Measurements from ENCODE around the gene ACVR1. TPM values are rescaled to one million over a fixed set of nuclear protein-coding genes. Genes with fewer than 3 reads are reported as not detected.

ACVR1 gene
- total and polyA plus RNA-seq, 2 of the 13 experiments (the other 11 are each of a cell fraction or from before 2014, with no cell fraction given) = 2.3 to 5.4 TPM

DNA sequence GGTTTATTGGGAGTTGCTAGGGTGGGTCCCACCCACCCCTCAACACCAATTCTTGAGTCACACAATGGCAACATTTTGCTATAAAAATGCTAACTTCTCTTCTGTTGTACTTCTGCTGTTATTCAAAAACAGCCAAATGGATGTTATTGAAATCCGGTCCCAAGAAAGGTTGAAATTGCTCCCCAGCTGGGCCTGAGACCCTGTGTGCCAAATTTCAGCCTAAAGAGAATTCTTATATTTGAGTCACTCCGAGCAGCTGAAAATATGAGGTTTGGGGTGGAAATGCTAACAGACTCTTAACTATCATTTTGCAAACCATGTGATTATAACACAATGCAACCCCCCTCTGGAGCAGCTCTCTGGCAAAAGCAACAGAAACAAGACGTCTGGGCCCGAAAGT is 27.0 kb upstream of the ACVR1 start (continued):
- no peak for TF ChIP-seq NCOA2 (CRISPR knock-in tag; IDR thresholded peaks at IDR 0.05)
- TF ChIP-seq YEATS4 (CRISPR knock-in tag; IDR thresholded peaks at IDR 0.05; ENCODE audit: borderline replicate concordance) = no peak
- TF ChIP-seq ZNF354B (CRISPR knock-in tag; IDR thresholded peaks at IDR 0.05) = no peak
- TF ChIP-seq, protein P1, sequence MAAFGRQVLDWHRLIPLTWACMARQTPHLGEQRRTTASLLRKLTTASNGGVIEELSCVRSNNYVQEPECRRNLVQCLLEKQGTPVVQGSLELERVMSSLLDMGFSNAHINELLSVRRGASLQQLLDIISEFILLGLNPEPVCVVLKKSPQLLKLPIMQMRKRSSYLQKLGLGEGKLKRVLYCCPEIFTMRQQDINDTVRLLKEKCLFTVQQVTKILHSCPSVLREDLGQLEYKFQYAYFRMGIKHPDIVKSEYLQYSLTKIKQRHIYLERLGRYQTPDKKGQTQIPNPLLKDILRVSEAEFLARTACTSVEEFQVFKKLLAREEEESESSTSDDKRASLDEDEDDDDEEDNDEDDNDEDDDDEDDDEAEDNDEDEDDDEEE (CRISPR knock-in tag; IDR thresholded peaks at IDR 0.05) = no peak
- TF ChIP-seq TOPORS (CRISPR knock-in tag; IDR thresholded peaks at IDR 0.05) = no peak
- no peak for TF ChIP-seq MTF2 (CRISPR knock-in tag; IDR thresholded peaks at IDR 0.05; ENCODE audit: borderline replicate concordance)

DNA sequence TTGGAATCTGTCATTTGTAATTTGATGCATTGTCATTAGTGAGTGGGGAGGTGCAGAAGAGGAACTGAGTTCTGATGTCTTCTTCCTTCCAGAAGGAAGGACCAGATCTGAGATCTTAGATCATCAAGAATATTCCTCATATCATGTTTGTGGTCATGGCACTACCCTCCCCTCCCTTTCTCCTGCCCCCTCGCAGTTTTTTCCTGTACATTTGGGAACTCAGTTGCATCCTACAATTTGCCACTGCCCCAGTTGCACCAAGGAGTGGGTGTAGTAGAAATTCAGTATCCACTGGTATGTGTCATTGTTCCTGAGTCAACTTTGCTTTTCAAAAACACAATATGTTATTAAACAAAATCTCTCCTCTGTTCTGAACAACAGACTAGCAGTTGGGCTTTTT is 26.6 kb upstream of the ACVR1 start:
- Histone ChIP-seq H3K9ac (ENCODE audit: insufficient read depth, low read depth, low read length) (no peak overlapping the region), H3K79me2 (ENCODE audit: insufficient read depth, low read length) (no peaks in the 10 kb centered on the region), H2AFZ (ENCODE audit: low read length) (no peak overlapping the region), H3K27me3 (ENCODE audit: control insufficient read depth in 1 of 2, insufficient read depth in 2 of 2, low read length in 2 of 2) (peaks cover 0 to 13% of the 10 kb centered on the region in 2 experiments; a peak in 1 of 5 replicates), H3K27ac (ENCODE audit: extremely low read length, insufficient read depth, low read length) (no peak overlapping the region), H3K9me3 (ENCODE audit: low read length) (no peaks in the 10 kb centered on the region), H3K4me1 (ENCODE audit: insufficient read depth, low read length) (no peaks in the 10 kb centered on the region), H4K20me1 (ENCODE audit: insufficient read depth, low read length) (no peaks in the 10 kb centered on the region), H3K4me3 (replicated peaks in 1 of 3; ENCODE audit: insufficient read depth in 1 of 3, low read depth in 2 of 3, low read length in 3 of 3) (no peak overlapping the region), H3K4me2 (ENCODE audit: low read depth, low read length) (no peak overlapping the region), H3K36me3 (replicated peaks in 1 of 2; ENCODE audit: control insufficient read depth in 1 of 2, insufficient read depth in 2 of 2, low read length in 2 of 2) (no peaks in the 10 kb centered on the region)
- TF ChIP-seq, protein P2, sequence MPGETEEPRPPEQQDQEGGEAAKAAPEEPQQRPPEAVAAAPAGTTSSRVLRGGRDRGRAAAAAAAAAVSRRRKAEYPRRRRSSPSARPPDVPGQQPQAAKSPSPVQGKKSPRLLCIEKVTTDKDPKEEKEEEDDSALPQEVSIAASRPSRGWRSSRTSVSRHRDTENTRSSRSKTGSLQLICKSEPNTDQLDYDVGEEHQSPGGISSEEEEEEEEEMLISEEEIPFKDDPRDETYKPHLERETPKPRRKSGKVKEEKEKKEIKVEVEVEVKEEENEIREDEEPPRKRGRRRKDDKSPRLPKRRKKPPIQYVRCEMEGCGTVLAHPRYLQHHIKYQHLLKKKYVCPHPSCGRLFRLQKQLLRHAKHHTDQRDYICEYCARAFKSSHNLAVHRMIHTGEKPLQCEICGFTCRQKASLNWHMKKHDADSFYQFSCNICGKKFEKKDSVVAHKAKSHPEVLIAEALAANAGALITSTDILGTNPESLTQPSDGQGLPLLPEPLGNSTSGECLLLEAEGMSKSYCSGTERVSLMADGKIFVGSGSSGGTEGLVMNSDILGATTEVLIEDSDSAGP (CRISPR knock-in tag; IDR thresholded peaks at IDR 0.05; ENCODE audit: borderline replicate concordance) = no peak
- TF ChIP-seq, protein P3, sequence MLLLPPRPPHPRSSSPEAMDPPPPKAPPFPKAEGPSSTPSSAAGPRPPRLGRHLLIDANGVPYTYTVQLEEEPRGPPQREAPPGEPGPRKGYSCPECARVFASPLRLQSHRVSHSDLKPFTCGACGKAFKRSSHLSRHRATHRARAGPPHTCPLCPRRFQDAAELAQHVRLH (CRISPR knock-in tag; IDR thresholded peaks at IDR 0.05; ENCODE audit: borderline replicate concordance, low read depth) = no peak
- TF ChIP-seq AHR (CRISPR knock-in tag; IDR thresholded peaks at IDR 0.05) = no peak
- no peak for TF ChIP-seq ISL2 (CRISPR knock-in tag; IDR thresholded peaks at IDR 0.05)
- no peak for FAIRE-seq
- whole genome bisulfite sequencing (ENCODE audit: low lambda C conversion rate) = 0% methylated on average over 1 of the region's 1 CpG
- POLR2A ChIA-PET = interaction anchor here (0.6 kb wide), 1 partner anchor 85 kb away, joined by 3 read pairs; no protein-coding TSS in a partner anchor
- CTCF ChIA-PET (ENCODE audit: low intra/inter-chr PET ratio, low total read pairs) = no interaction called here
- DNase-seq (ENCODE audit: low spot score) = no peak
- no peak for ATAC-seq
- BruUV-seq (replicated peaks) = no TSS peak
- intact Hi-C loops (cut with micrococcal nuclease; ENCODE audit: unreplicated experiment) = loop anchor here (5.0 kb wide), 1 partner anchor 110 kb away; no protein-coding TSS in a partner anchor
- in situ Hi-C loops (cut with HindIII; ENCODE audit: extremely low pct_ligation_motif_present, low pct_unique_long_range_greater_than_20kb) = no loop called here
